GM12864 (cell line): ENCODE measurements around the gene GNB1.
"Not testable (repeated sequence)": the region's sequence is repeated elsewhere in the genome, so short reads cannot be mapped to it uniquely, and the experiment has no call there.

Experiments used
- DNase-seq: peaks from one replicate; pipeline ENCODE4 v3.0.0-alpha.2; 2011; ENCODE audit warnings: low read depth
- H3K4me3 ChIP-seq: 2 replicates; pipeline ENCODE4 v1.5.1; 2011; ENCODE audit warnings: mild to moderate bottlenecking, low read depth, low read length, control low read depth
- TF ChIP-seq, protein P1 (sequence below): IDR thresholded peaks from 2 replicates; pipeline ENCODE4 v1.5.1; 2011; ENCODE audit warnings: low read depth, mild to moderate bottlenecking, moderate library complexity, low read length, control low read depth, inconsistent platforms; ENCODE audit errors: missing control alignments

Gene GNB1

DNA sequence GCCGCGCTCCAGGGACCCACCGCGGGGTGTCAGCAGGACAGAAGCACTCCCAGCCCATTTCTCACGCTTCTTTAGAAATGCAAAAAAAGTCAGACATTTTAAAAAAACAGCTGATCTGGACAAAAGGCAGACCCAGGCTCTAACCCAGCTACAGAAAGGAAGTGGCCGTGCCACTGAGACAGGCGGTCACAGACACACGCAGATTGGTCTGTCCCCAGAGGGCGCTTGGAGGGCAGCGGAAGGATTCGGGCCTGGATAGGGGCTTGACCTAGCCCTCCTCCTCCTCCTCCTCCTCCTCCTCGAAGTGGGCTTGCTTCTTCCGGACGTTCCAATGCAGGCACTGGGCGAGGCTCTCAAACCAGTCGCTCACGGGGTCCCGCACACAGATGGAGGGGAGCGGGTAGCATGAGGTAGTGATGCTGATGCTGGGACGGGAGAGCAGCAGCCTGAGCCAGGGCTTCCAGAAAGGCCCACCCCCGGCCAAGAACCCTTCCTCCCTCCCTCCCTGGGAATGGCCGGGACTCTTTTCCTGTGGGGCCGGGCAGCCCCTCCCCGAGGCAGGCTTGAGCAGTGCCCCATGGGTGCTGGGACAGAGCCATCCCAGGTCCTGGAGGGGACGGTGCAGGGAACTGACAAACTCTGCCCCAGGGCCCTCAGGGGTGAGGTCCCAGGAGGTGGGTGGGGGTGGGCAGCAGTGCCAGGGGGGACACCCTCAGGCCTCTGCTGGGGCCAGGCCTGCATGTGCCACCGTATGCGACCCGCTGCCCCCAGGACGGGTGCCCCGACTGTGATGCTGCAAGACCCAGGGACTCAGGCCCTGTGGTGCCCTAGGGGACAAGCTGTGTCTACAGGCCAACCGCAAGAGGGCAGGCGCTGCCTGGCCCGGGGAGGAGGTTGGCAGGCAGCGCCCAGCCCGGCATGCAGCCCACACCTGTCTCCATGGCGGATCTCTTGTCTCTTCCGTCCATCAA, 138.0 kb downstream of the GNB1 start:
- H3K4me3 ChIP-seq = no peak overlapping the region
- TF ChIP-seq, protein P1, sequence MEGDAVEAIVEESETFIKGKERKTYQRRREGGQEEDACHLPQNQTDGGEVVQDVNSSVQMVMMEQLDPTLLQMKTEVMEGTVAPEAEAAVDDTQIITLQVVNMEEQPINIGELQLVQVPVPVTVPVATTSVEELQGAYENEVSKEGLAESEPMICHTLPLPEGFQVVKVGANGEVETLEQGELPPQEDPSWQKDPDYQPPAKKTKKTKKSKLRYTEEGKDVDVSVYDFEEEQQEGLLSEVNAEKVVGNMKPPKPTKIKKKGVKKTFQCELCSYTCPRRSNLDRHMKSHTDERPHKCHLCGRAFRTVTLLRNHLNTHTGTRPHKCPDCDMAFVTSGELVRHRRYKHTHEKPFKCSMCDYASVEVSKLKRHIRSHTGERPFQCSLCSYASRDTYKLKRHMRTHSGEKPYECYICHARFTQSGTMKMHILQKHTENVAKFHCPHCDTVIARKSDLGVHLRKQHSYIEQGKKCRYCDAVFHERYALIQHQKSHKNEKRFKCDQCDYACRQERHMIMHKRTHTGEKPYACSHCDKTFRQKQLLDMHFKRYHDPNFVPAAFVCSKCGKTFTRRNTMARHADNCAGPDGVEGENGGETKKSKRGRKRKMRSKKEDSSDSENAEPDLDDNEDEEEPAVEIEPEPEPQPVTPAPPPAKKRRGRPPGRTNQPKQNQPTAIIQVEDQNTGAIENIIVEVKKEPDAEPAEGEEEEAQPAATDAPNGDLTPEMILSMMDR = no peak

DNA sequence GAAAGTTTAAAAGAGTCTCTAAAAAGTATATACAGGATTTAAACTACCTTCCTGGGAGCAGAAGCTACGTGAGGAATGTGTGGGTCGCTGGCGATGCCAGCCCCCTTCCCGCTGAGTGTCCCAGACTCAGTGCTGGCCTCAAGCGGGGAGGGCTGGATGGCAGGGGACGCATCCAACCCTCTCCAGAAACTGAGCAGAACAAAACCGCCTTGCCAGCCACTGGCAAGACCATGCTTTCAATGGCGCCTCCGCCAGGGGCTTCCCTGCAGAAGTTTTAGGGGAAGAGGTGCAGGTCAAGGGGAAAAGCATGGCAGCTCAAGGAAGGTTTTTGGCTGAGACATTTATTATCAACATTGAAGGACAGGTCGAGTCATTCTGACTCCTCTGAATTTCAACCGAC, 138.7 kb downstream of the GNB1 start:
- TF ChIP-seq, protein P1 = no peak

More for the DNA sequence above, 138.0 kb downstream of the GNB1 start:
- DNase-seq = no peak

DNA sequence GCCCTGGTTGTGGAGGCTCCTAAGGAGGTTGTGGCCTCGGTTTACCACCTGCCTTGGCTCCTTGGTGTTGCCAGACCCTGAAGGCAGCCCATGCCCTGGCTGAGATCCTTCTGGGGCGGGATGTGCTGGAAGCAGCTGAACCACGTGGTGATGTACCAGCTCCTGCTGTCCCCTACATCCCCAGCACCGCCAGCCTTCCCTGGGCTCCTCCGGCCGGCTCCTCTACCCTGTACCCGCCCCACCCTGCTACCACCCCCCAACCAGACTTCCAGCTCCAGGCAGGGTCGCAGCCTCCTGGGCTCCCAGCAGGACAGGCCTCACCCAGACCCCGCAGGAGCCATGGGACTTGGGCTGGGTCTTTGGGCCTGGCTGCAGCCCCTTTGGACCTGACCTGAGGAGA, 140.9 kb downstream of the GNB1 start:
- DNase-seq, H3K4me3 ChIP-seq: not testable (repeated sequence)

More for the DNA sequence above, 138.7 kb downstream of the GNB1 start:
- DNase-seq = no peak
- no peak overlapping the region for H3K4me3 ChIP-seq

DNA sequence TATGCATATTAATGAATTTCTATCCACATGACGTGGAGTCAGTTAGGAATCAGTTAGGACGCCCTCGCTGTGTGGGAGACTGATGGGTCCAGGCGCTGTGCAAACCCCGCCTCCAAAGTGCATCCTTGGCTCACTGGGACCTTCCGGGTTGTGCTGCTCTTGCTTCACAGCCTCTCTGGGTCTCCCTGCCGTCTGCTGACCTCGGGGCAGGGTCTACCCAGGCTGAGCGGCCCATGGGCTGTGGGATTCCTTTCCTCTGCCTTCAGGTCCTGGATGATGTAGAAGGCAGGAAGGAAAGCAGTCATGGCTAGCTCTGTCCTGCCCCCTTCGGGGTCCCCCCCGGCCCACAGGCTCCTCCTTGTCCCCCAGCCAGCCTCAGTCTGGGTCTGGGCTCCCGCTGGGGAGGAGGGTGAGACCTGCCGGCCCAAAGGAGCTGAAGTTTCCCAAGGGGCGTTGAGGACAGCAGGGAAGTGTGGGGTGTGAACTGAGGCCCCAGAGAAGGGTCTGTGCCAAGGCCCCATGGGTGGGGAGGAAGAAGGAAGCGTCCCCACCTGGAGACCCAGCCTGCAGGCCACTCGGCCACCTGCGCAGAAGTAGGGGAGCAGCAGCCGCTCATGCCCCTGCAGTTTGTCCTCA, 142.1 kb downstream of the GNB1 start:
- DNase-seq = no peak
- TF ChIP-seq, protein P1 = no peak
- no peak overlapping the region for H3K4me3 ChIP-seq

DNA sequence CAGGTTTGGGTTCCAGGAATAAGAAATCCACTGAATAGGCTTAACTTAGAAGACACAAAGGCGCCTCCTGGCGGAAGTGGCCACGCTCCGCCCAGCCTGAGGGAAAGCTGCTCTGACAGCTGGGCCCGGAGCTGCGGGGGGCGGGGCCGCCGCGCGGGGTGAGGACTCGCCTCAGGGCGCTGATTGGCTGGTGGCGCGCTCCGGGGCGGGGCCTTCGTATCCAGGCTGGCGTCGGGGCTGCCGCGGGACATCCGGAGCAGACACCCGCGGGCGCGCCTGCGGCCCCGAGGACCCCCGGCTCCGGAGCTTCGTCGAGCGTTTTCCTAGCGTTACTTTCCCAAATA, 144.3 kb downstream of the GNB1 start:
- H3K4me3 ChIP-seq, DNase-seq: not testable (repeated sequence)

DNA sequence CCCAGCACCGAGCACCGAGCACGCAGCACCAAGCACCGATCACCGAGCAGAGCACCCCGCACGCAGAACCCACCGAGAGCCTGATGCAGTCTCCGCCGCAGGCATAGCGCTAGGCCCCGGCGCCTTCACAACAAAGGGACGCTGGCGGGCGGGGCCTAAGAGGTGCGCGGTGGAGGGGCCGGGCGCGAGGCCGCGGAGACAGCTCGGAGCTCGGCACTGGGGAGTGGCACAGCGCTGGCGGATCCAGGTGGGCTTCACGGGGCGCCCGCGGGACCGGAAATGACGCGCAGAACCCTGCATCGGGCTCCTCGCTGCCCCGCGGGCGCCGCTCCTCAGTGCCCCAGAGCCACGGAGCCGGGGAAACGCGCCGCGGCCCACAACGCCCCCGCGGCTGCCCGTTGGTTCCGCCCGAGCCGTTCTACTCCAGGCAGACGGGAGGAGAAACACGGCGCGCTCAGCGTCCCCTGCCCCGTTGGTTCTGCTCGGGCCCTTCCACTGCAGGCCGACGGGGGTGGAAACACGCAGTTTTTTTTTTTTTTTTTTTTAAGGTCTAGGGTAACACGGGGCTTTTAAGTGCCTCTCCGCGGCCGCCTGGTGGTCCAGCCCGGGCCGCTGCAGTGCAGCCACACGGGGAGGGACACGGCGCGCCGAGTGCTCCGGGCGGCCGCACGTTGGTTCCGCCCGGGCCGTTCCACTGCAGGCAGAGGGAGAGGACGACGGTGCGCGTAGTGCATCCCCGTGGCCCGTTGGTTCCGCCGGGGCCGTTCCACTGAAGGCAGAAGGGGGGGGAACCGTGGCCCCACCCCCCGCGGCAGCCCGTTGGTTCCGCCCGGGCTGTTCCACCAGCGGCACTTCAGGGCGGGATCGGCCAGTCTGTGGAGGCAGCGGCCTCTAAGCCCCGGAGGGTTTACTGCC, 145.0 kb downstream of the GNB1 start:
- peak overlapping the region; percentile 54 for H3K4me3 ChIP-seq
- peak; percentile 44 for DNase-seq

DNA sequence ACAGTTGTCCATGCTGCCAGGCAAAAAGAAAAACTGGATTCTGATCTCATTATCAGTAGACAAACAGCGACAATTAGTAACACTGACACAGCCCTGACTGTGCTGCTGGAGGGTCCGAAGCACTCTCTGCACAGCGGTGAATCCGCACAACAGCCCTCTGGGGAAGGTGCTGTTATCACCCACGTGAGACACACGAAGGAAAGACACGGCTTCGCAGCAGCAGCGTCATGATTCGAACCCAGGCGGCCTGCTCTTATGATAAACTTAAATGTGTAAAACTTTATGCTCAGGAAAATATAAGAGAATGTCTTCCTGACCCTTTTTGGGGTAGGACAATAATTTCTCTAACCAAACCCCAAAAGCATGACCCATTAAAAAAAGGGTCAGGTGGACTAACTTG, 148.4 kb downstream of the GNB1 start:
- not testable (repeated sequence) for H3K4me3 ChIP-seq, DNase-seq

DNA sequence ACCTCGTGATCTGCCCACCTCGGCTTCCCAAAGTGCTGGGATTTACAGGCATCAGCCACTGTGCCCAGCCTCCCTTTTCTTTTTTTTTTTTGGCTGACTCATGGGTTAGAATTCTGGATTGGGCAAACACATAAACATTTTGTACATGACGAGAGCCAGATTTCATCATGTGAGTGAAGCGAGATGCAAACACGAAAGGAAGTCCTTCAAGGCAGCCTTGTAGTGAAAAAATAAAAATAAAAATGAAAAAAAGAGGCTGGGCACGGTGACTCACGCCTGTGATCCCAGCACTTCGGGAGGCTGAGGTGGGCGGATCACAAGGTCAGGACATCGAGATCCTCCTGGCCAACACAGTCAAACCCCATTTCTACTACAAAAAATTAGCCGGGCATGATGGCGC, 149.9 kb downstream of the GNB1 start:
- DNase-seq, H3K4me3 ChIP-seq: not testable (repeated sequence)

DNA sequence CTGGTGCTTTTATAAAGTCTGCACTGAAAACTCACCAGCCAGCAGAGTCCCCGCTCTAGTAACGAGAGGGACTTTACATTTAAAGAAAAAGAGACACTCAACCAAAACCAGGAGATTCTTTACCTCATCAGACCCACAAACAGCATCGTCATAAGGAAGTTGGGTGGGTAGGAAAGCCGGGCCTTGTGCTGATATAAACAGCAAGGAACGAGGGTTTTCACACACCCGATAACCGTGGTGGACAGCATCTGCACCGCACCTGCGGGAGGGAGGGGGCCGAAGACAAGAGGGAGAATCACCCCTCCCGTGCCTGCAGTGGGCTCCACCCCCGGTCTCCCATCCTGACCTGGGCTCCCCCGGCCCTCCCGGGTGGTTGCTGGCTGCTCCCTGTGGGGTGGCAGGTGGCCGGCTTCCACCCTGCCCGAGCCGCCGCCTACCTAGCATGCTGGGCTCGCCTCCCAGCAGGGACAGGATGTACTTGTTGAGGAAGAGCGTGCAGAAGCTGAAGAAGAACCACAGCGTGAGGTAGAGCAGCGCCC, 152.0 kb downstream of the GNB1 start:
- H3K4me3 ChIP-seq, DNase-seq: not testable (repeated sequence)

DNA sequence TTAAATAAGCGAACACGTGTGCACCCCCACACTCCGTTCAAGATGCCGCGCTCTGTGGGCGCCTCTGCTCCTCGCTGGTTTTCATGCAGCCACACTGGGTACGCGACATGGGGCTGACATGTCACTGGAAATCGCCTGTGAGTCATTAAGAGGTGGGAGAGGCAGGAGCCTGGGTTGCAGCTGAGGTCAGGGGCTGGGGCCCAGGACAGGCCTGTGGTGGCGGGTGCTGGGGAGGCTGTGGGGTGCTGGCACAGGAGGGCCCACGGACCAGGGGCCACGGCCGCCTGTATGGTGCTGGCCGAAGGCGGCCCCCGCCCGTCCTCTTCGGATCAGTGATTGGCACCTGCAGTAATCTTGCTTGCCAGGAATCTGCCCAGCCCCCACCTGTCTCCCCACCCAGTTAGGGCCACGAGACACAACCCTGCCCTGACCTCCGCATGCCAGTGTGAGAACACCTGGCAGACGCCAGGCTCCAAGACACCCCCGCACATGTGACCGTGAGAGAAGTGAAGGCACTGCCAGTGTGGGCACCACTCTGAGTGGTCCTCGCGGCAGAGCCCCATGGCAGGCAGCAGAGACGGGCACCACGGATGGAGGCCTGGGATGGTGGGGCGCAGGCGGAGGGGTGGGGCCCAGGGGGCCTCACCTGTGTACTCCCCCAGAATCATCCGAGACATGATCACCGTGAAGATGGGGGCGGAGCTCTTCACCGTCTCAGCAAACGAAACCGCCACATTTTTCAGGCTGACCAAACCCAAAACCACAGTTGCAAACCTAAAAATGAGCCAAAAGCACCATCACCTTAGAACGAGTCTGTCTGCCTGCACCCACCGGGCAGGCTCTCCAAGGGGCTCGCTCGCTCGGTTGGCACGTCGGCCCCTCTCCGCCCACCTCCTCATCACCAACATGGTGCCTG, 153.0 kb downstream of the GNB1 start:
- not testable (repeated sequence) for DNase-seq, H3K4me3 ChIP-seq
